Type B pancreatic cell (in vitro differentiated cells): ENCODE results near the gene CAMK1D. TPM values are rescaled to one million over a fixed set of nuclear protein-coding genes. Genes with fewer than 3 reads are reported as not detected.
"Not testable (repeated sequence)": the region's sequence is repeated elsewhere in the genome, so short reads cannot be mapped to it uniquely, and the experiment has no call there.

ENCODE experiments used
- DNase-seq: peaks from one replicate; pipeline ENCODE4 v3.0.0; 2021; ENCODE audit warnings: mixed read lengths; ENCODE audit not compliant: unreplicated experiment; ENCODE audit errors: extremely low spot score
- H3K27ac Mint-ChIP-seq: 2 replicates; pipeline ENCODE4 v1.8.0; 2021; ENCODE audit warnings: mild to moderate bottlenecking, mixed read lengths
- H3K27me3 Mint-ChIP-seq: 2 replicates; pipeline ENCODE4 v1.8.0; 2021; ENCODE audit warnings: mixed read lengths
- H3K36me3 Mint-ChIP-seq: 2 replicates; pipeline ENCODE4 v1.8.0; 2021; ENCODE audit warnings: mixed read lengths
- H3K4me1 Mint-ChIP-seq: one replicate; pipeline ENCODE4 v1.8.0; 2021; ENCODE audit warnings: mixed read lengths; ENCODE audit not compliant: unreplicated experiment
- H3K4me3 Mint-ChIP-seq: 2 replicates; pipeline ENCODE4 v1.8.0; 2021; ENCODE audit warnings: mild to moderate bottlenecking, mixed read lengths
- H3K9me3 Mint-ChIP-seq: 2 replicates; pipeline ENCODE4 v1.8.0; 2021; ENCODE audit warnings: mixed read lengths
- CTCF ChIP-seq: fragments of 200-600 bp; sonication (generic); conservative IDR thresholded peaks from 2 replicates; pipeline ENCODE4 v1.5.0; 2021; ENCODE audit warnings: antibody characterized with exemption, mild to moderate bottlenecking
- total RNA-seq: library from RNA; stranded (reverse); gene quantifications from 2 replicates; pipeline ENCODE4 v1.2.1, GENCODE V29; 2021; ENCODE audit warnings: low replicate concordance

The CAMK1D gene
- total RNA-seq, 1 donor from 2014 or later, result 12.2 TPM

GRCh38 chr10:12807096-12807755 is 457.9 kb downstream of the CAMK1D start:
- no peak for DNase-seq
- peak overlapping the region; percentile 42 for H3K27ac Mint-ChIP-seq
- H3K27me3 Mint-ChIP-seq, result no peaks in the 10 kb centered on the region
- H3K4me1 Mint-ChIP-seq, result peaks cover 19% of the 10 kb centered on the region
- H3K36me3 Mint-ChIP-seq, result peaks cover 4% of the 10 kb centered on the region
- TF ChIP-seq CTCF, result no peak
- no peaks in the 10 kb centered on the region for H3K9me3 Mint-ChIP-seq
- H3K4me3 Mint-ChIP-seq, result no peak overlapping the region

GRCh38 chr10:12808014-12808613 is 458.8 kb downstream of the CAMK1D start:
- peaks cover 2% of the 10 kb centered on the region for H3K9me3 Mint-ChIP-seq
- H3K27me3 Mint-ChIP-seq, result no peaks in the 10 kb centered on the region
- peak overlapping the region; percentile 1 for H3K4me3 Mint-ChIP-seq
- peaks cover 4% of the 10 kb centered on the region for H3K36me3 Mint-ChIP-seq
- peak overlapping the region; percentile 42 for H3K27ac Mint-ChIP-seq
- no peak for TF ChIP-seq CTCF
- H3K4me1 Mint-ChIP-seq, result peaks cover 19% of the 10 kb centered on the region
- DNase-seq, result no peak

DNA sequence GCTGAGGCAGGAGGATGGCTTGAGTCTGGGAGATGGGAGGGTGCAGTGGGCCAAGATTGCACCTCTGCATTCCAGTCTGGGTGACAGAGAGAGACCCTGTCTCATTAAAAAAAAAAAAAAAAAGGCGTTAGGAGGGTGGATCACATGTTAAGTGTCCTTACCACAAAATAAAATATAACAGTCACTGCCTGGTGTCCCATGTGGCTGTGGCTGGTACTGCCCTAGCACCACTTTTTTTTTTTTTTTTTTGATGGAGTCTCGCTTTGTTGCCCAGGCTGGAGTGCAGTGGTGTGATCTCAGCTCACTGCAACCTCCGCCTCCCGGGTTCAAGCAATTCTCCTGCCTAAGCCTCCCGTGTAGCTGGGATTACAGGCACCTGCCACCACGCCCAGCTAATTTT is 460.7 kb downstream of the CAMK1D start:
- peak; percentile 63 for TF ChIP-seq CTCF
- not testable (repeated sequence) for H3K27ac Mint-ChIP-seq, H3K36me3 Mint-ChIP-seq, DNase-seq, H3K27me3 Mint-ChIP-seq, H3K9me3 Mint-ChIP-seq, H3K4me3 Mint-ChIP-seq
- H3K4me1 Mint-ChIP-seq, result peaks cover 19% of the 10 kb centered on the region

DNA sequence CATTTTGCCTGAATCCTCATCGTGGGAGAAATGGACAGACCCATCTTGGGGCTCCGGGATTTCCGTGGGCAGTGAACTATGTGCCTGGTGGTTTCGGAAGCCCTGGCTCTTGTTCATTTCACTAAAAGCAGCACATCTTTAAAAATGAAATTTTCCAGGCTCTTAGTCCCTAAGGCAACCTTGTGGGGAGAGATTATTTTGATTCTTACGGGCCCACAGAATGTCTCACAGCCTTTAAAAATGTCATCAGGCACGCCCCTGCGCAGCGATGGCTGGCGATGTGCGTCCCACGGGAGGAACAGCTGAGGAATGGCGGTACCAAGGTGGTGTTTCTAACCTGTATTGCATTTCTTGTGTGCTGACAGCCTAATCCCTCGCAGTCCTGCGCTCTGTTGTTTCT is 462.5 kb downstream of the CAMK1D start:
- TF ChIP-seq CTCF, result no peak

GRCh38 chr10:12812571-12812970 is 463.2 kb downstream of the CAMK1D start:
- H3K27me3 Mint-ChIP-seq, result no peaks in the 10 kb centered on the region
- H3K4me1 Mint-ChIP-seq, result peaks cover 6% of the 10 kb centered on the region
- no peak overlapping the region for H3K4me3 Mint-ChIP-seq
- no peak overlapping the region for H3K27ac Mint-ChIP-seq
- no peak for DNase-seq
- H3K9me3 Mint-ChIP-seq, result peaks cover 6% of the 10 kb centered on the region
- H3K36me3 Mint-ChIP-seq, result peaks cover 17% of the 10 kb centered on the region
- no peak for TF ChIP-seq CTCF

More for the DNA sequence above, 462.5 kb downstream of the CAMK1D start:
- H3K4me3 Mint-ChIP-seq, result no peak overlapping the region
- H3K9me3 Mint-ChIP-seq, result peaks cover 6% of the 10 kb centered on the region
- no peaks in the 10 kb centered on the region for H3K27me3 Mint-ChIP-seq
- DNase-seq, result no peak
- peaks cover 14% of the 10 kb centered on the region for H3K4me1 Mint-ChIP-seq
- H3K27ac Mint-ChIP-seq, result no peak overlapping the region
- peaks cover 17% of the 10 kb centered on the region for H3K36me3 Mint-ChIP-seq
